HG03342 (cell line): Measurements from ENCODE around the gene LINGO3.

Experiments
- ATAC-seq: cut with Tn5 transposase; IDR thresholded peaks from one replicate; pipeline ENCODE4 v1.9.1; 2021; ENCODE audit warnings: mild to moderate bottlenecking, moderate library complexity; ENCODE audit not compliant: unreplicated experiment

The LINGO3 gene

GRCh38 chr19:2306281-2306806, 1.6 kb downstream of the LINGO3 start:
- no peak for ATAC-seq

GRCh38 chr19:2305452-2306280, 2.3 kb downstream of the LINGO3 start:
- ATAC-seq: no peak

- no peak for ATAC-seq
These were observed 4.6 kb downstream of the LINGO3 start for GRCh38 chr19:2303211-2303798.

GRCh38 chr19:2302319-2303210, 5.4 kb downstream of the LINGO3 start:
- ATAC-seq: no peak

- ATAC-seq: no peak
These were observed 7.4 kb downstream of the LINGO3 start for GRCh38 chr19:2300533-2300932.

GRCh38 chr19:2296141-2296540, 11.8 kb downstream of the LINGO3 start:
- ATAC-seq: no peak

- ATAC-seq: no peak
These were observed 13.1 kb downstream of the LINGO3 start for GRCh38 chr19:2294687-2295335.

- no peak for ATAC-seq
These were observed 16.7 kb downstream of the LINGO3 start for GRCh38 chr19:2291185-2291751.

GRCh38 chr19:2290441-2291184, 17.3 kb downstream of the LINGO3 start:
- ATAC-seq: no peak

- ATAC-seq: no peak
These were observed 18.1 kb downstream of the LINGO3 start for GRCh38 chr19:2289714-2290435.

- no peak for ATAC-seq
These were observed 18.9 kb downstream of the LINGO3 start for GRCh38 chr19:2288818-2289713.

- ATAC-seq: no peak
These were observed 19.6 kb downstream of the LINGO3 start for GRCh38 chr19:2288338-2288817.

GRCh38 chr19:2287585-2288337, 20.2 kb downstream of the LINGO3 start:
- ATAC-seq: no peak

GRCh38 chr19:2286402-2287140, 21.4 kb downstream of the LINGO3 start:
- no peak for ATAC-seq

GRCh38 chr19:2283835-2284507, 24.0 kb downstream of the LINGO3 start:
- no peak for ATAC-seq

GRCh38 chr19:2282862-2283237, 25.1 kb downstream of the LINGO3 start:
- ATAC-seq: no peak
